H1 (cell line): ENCODE measurements around the gene CAMK2D. TPM values are rescaled to one million over a fixed set of nuclear protein-coding genes. Genes with fewer than 3 reads are reported as not detected.

Experiments
- CTCF ChIA-PET: fragments of 300-600 bp; sonication (Branson Sonifier 250); formaldehyde crosslinking; loops from one replicate; lab custom pipeline; 2021; ENCODE audit not compliant: partially characterized antibody; lab: Charles Lee
- POLR2A ChIA-PET: fragments of 300-600 bp; sonication (Branson Sonifier 250); formaldehyde crosslinking; loops from one replicate; lab custom pipeline; 2021; ENCODE audit warnings: inconsistent platforms; ENCODE audit not compliant: partially characterized antibody; lab: Charles Lee
- DNase-seq, 2 experiments: peaks; one replicate each; pipeline versions ENCODE4 v3.0.0 to v3.0.0-alpha.2; 2010 to 2022; ENCODE audit warnings: low spot score in 2 of 2, low read depth in 1 of 2, mixed read lengths in 1 of 2
- FAIRE-seq: peaks from 2 replicates; lab custom pipeline; 2011; peaks lifted over from hg19 to GRCh38; lab: Jason Lieb, UNC
- H2AFZ ChIP-seq: 2 replicates; pipeline ENCODE4 v1.8.1; 2012; ENCODE audit warnings: low read length, inconsistent platforms
- H2AK5ac ChIP-seq: 2 replicates; pipeline ENCODE4 v1.6.1; 2013; ENCODE audit warnings: low read depth, low read length
- H2BK120ac ChIP-seq: replicated peaks from 2 replicates; pipeline ENCODE3; 2013; ENCODE audit warnings: low read depth, low read length, inconsistent platforms
- H2BK12ac ChIP-seq: 2 replicates; pipeline ENCODE4 v1.6.1; 2013; ENCODE audit warnings: low read depth, low read length
- H2BK15ac ChIP-seq: 2 replicates; pipeline ENCODE4 v1.6.1; 2013; ENCODE audit warnings: low read length
- H2BK20ac ChIP-seq: 2 replicates; pipeline ENCODE4 v1.6.1; 2013; ENCODE audit warnings: low read length
- H2BK5ac ChIP-seq: 2 replicates; pipeline ENCODE4 v1.6.1; 2013; ENCODE audit warnings: low read depth, low read length
- H3K14ac ChIP-seq: 2 replicates; pipeline ENCODE4 v1.6.1; 2013; ENCODE audit warnings: inconsistent platforms; ENCODE audit not compliant: insufficient read length
- H3K18ac ChIP-seq: 2 replicates; pipeline ENCODE4 v1.6.1; 2013; ENCODE audit warnings: low read length; ENCODE audit errors: extremely low read depth
- H3K23ac ChIP-seq: 2 replicates; pipeline ENCODE4 v1.6.1; 2013; ENCODE audit warnings: inconsistent platforms; ENCODE audit not compliant: insufficient read length
- H3K23me2 ChIP-seq: 2 replicates; pipeline ENCODE4 v1.6.1; 2013; ENCODE audit warnings: low read depth, low read length
- H3K27ac ChIP-seq: 2 replicates; pipeline ENCODE4 v1.6.1; 2011; ENCODE audit warnings: low read depth, low read length, inconsistent platforms
- H3K27me3 ChIP-seq, 4 experiments: replicated peaks in 1 of 4; 1 replicate in 1 of 4; 2 replicates in 3 of 4; pipeline versions ENCODE4 v1.6.1 to v1.8.1; 2011 to 2013; ENCODE audit warnings: low read length in 3 of 4, mild to moderate bottlenecking in 3 of 4, inconsistent platforms in 2 of 4, mixed read lengths in 2 of 4, moderate library complexity in 1 of 4; ENCODE audit not compliant: control insufficient read depth in 3 of 4, insufficient read depth in 3 of 4; ENCODE audit errors: extremely low read depth in 1 of 4
- H3K36me3 ChIP-seq, 4 experiments: 2 replicates each; pipeline versions ENCODE4 v1.6.1 to v1.8.1; 2011 to 2013; ENCODE audit warnings: mild to moderate bottlenecking in 4 of 4, low read length in 3 of 4, moderate library complexity in 2 of 4, control low read depth in 1 of 4, inconsistent platforms in 1 of 4; ENCODE audit not compliant: insufficient read depth in 4 of 4, control insufficient read depth in 2 of 4
- H3K4ac ChIP-seq: replicated peaks from 2 replicates; pipeline ENCODE3; 2013; ENCODE audit warnings: low read length, low read depth, mixed read lengths, inconsistent platforms; ENCODE audit not compliant: insufficient read length
- H3K4me1 ChIP-seq, 4 experiments: replicated peaks in 1 of 4; 1 replicate in 1 of 4; 2 replicates in 3 of 4; pipeline versions ENCODE4 v1.6.1 to v1.8.1; 2011 to 2013; ENCODE audit warnings: low read length in 3 of 4, inconsistent platforms in 2 of 4, mixed read lengths in 1 of 4; ENCODE audit not compliant: insufficient read depth in 4 of 4, control insufficient read depth in 3 of 4
- H3K4me2 ChIP-seq, 2 experiments: 2 replicates each; pipeline versions ENCODE4 v1.6.1 to v1.8.1; 2011 to 2013; ENCODE audit warnings: low read depth in 2 of 2, low read length in 2 of 2, control low read depth in 1 of 2, inconsistent platforms in 1 of 2, mild to moderate bottlenecking in 1 of 2; ENCODE audit not compliant: insufficient read depth in 1 of 2
- H3K4me3 ChIP-seq, 4 experiments: fragments of 200-600, 300-600 bp in 1 of 4; sonication (generic), shearing (Covaris generic), sonication (Bioruptor Twin) in 1 of 4; 2 replicates each; pipeline versions ENCODE4 v1.5.1 to v1.8.1; 2011 to 2016; ENCODE audit warnings: low read length in 4 of 4, low read depth in 3 of 4, control low read depth in 2 of 4, inconsistent platforms in 2 of 4, mild to moderate bottlenecking in 2 of 4, mixed read lengths in 1 of 4, moderate library complexity in 1 of 4; ENCODE audit not compliant: insufficient read depth in 2 of 4; ENCODE audit errors: extremely low read depth in 1 of 4
- H3K56ac ChIP-seq: replicated peaks from 2 replicates; pipeline ENCODE3; 2013; ENCODE audit warnings: low read depth, mild to moderate bottlenecking, mixed read lengths, low read length, inconsistent platforms; ENCODE audit not compliant: insufficient read length
- H3K79me1 ChIP-seq: 2 replicates; pipeline ENCODE4 v1.6.1; 2013; ENCODE audit warnings: low read depth, low read length, control low read depth
- H3K79me2 ChIP-seq, 2 experiments: 2 replicates each; pipeline versions ENCODE4 v1.6.1 to v1.8.1; 2012 to 2013; ENCODE audit warnings: low read length in 2 of 2, mild to moderate bottlenecking in 2 of 2, inconsistent platforms in 1 of 2; ENCODE audit not compliant: insufficient read depth in 2 of 2, control insufficient read depth in 1 of 2
- H3K9ac ChIP-seq, 4 experiments: replicated peaks in 1 of 4; 1 replicate in 1 of 4; 2 replicates in 3 of 4; pipeline versions ENCODE4 v1.6.1 to v1.8.1; 2011 to 2013; ENCODE audit warnings: low read depth in 3 of 4, low read length in 3 of 4, control low read depth in 2 of 4, mild to moderate bottlenecking in 2 of 4, moderate library complexity in 2 of 4, inconsistent platforms in 1 of 4; ENCODE audit errors: extremely low read depth in 1 of 4
- H3K9me3 ChIP-seq, 2 experiments: 2 replicates each; pipeline versions ENCODE4 v1.6.1 to v1.8.1; 2012 to 2013; ENCODE audit warnings: mild to moderate bottlenecking in 2 of 2, moderate library complexity in 2 of 2, control low read depth in 1 of 2, inconsistent platforms in 1 of 2, low read depth in 1 of 2, low read length in 1 of 2, mixed read lengths in 1 of 2; ENCODE audit not compliant: insufficient read depth in 2 of 2
- H4K20me1 ChIP-seq, 2 experiments: replicated peaks in 1 of 2; 2 replicates each; pipeline versions ENCODE3 to v1.8.1; 2011 to 2013; ENCODE audit warnings: inconsistent platforms in 2 of 2, low read length in 2 of 2, mild to moderate bottlenecking in 1 of 2; ENCODE audit not compliant: insufficient read depth in 2 of 2, control insufficient read depth in 1 of 2
- H4K5ac ChIP-seq: 2 replicates; pipeline ENCODE4 v1.6.1; 2013; ENCODE audit warnings: low read length, low read depth, mixed read lengths, inconsistent platforms; ENCODE audit not compliant: insufficient read length
- H4K8ac ChIP-seq: 2 replicates; pipeline ENCODE4 v1.8.0; 2013; ENCODE audit warnings: mild to moderate bottlenecking, moderate library complexity, low read length, inconsistent platforms; ENCODE audit not compliant: insufficient read depth; ENCODE audit errors: extremely low read depth
- H4K91ac ChIP-seq: replicated peaks from 2 replicates; pipeline ENCODE3; 2013; ENCODE audit warnings: low read length, mixed read lengths, inconsistent platforms; ENCODE audit not compliant: insufficient read length
- ATF3 ChIP-seq: IDR thresholded peaks from 2 replicates; pipeline ENCODE4 v1.6.1; 2011; ENCODE audit warnings: low read depth, mild to moderate bottlenecking, low read length; ENCODE audit not compliant: insufficient read depth
- CBX8 ChIP-seq: fragments of 300-800, 300-1000 bp; sonication (generic); IDR thresholded peaks from 2 replicates; pipeline ENCODE4 v1.7.1; 2016; ENCODE audit warnings: low read depth, low read length, borderline replicate concordance
- EP300 ChIP-seq, 2 experiments: IDR thresholded peaks; 1 replicate in 1 of 2; 2 replicates in 1 of 2; pipeline ENCODE4 v1.6.1; 2011 to 2012; ENCODE audit warnings: low read depth in 2 of 2, low read length in 2 of 2, mild to moderate bottlenecking in 2 of 2, borderline replicate concordance in 1 of 2, inconsistent platforms in 1 of 2, moderate library complexity in 1 of 2
- GABPA ChIP-seq: IDR thresholded peaks from 2 replicates; pipeline ENCODE4 v1.6.1; 2011; ENCODE audit warnings: mild to moderate bottlenecking, low read length, moderate library complexity, borderline replicate concordance; ENCODE audit not compliant: insufficient read depth
- JUN ChIP-seq: IDR thresholded peaks from 2 replicates; pipeline ENCODE4 v1.6.1; 2011; ENCODE audit warnings: low read depth, mild to moderate bottlenecking, improper control_type of control experiment, low read length
- KDM1A ChIP-seq: fragments of 200-600, 300-600 bp; sonication (generic); IDR thresholded peaks from 2 replicates; pipeline ENCODE4 v1.7.1; 2016; ENCODE audit warnings: mild to moderate bottlenecking, low read length, borderline replicate concordance
- KDM4A ChIP-seq: IDR thresholded peaks from one replicate; pipeline ENCODE4 v1.7.1; 2012; ENCODE audit warnings: low read depth, mild to moderate bottlenecking, moderate library complexity, low read length, inconsistent platforms; ENCODE audit not compliant: severe bottlenecking
- POLR2AphosphoS5 ChIP-seq: IDR thresholded peaks from 2 replicates; pipeline ENCODE4 v1.6.1; 2011; ENCODE audit warnings: low read depth, low read length
- RFX5 ChIP-seq: IDR thresholded peaks from 2 replicates; pipeline ENCODE4 v1.6.1; 2011; ENCODE audit warnings: low read depth, low read length, improper control_type of control experiment, borderline replicate concordance
- SP4 ChIP-seq: IDR thresholded peaks from 2 replicates; pipeline ENCODE4 v1.6.1; 2012; ENCODE audit warnings: low read length, inconsistent platforms
- YY1 ChIP-seq: IDR thresholded peaks from 2 replicates; pipeline ENCODE4 v1.6.1; 2011; ENCODE audit warnings: low read depth, mild to moderate bottlenecking, low read length
- WGBS, 2 experiments: shearing (Covaris generic) in 1 of 2; methylation state at CpG; one replicate each; pipeline versions ENCODE4 v1.1.6 to v1.1.7; 2013 to 2015; ENCODE audit warnings: low lambda C conversion rate in 2 of 2, mixed read lengths in 2 of 2, inconsistent platforms in 1 of 2, low coverage in 1 of 2, missing lambda C conversion rate in 1 of 2; ENCODE audit not compliant: insufficient replicate concordance in 2 of 2, insufficient coverage in 1 of 2, insufficient read length in 1 of 2; ENCODE audit errors: extremely low coverage in 1 of 2, missing lambda C conversion rate in 1 of 2; 5-methylcytosine and 5-hydroxymethylcytosine counted together
- polyA plus RNA-seq, 7 experiments: library from polyadenylated mRNA; depleted of rRNA in 3 of 7; stranded (reverse) in 5 of 7; unstranded in 2 of 7; fragments of >200 nt in 5 of 7; fragments of 200-250 nt in 2 of 7; gene quantifications; 1 replicate in 5 of 7; 2 replicates in 1 of 7; 4 replicates in 1 of 7; pipeline versions ENCODE4 v1.2.1 to v1.2.3, GENCODE V29; 2011 to 2013; ENCODE audit warnings: missing spikeins in 2 of 7, mixed read lengths in 2 of 7
- total RNA-seq: library from RNA; stranded (reverse); fragmentation: NEBNext Ultra II Directional; extraction: Animal tissue kit (Norgen Biotek cat#: 25700); gene quantifications from 2 replicates; pipeline ENCODE4 v1.2.1, GENCODE V29; 2021

Gene CAMK2D
- total and polyA plus RNA-seq, 2 of the 8 experiments (the other 6 are each of a cell fraction or from before 2014, with no cell fraction given) = 3.2 to 7.0 TPM

GRCh38 chr4:113614414-113614813 is 147.1 kb downstream of the CAMK2D start:
- H3K79me1 ChIP-seq = no peaks in the 10 kb centered on the region
- 88% methylated on average over 2 of the region's 2 CpGs; no CpG with 5 or more reads in 1 of the 2 experiments for WGBS, 2 experiments
- H4K8ac ChIP-seq = no peak overlapping the region
- no peak overlapping the region for H4K91ac ChIP-seq
- FAIRE-seq (no peak), DNase-seq (no peak)
- no peak overlapping the region for H2BK15ac ChIP-seq
- H4K20me1 ChIP-seq = no peaks in the 10 kb centered on the region
- H3K9ac ChIP-seq = no peak overlapping the region
- ChIA-PET POLR2A (no interaction called here), CTCF (interaction anchor here (1.2 kb wide), 1 partner anchor 16 kb away, joined by 6 read pairs; no protein-coding TSS in a partner anchor)
- no peak overlapping the region for H3K18ac ChIP-seq
- no peaks in the 10 kb centered on the region for H3K36me3 ChIP-seq
- H3K27me3 ChIP-seq = peaks cover 0 to 1% (median 0%) of the 10 kb centered on the region in 4 experiments; a peak in 1 of 7 replicates
- H3K56ac ChIP-seq = no peak overlapping the region
- H2AK5ac ChIP-seq = no peak overlapping the region
- no peak overlapping the region for H3K4ac ChIP-seq
- no peak overlapping the region for H2BK20ac ChIP-seq
- no peaks in the 10 kb centered on the region; the same call in 1 of the 2 replicates for H3K23me2 ChIP-seq
- H3K23ac ChIP-seq = no peak overlapping the region
- no peaks in the 10 kb centered on the region for H3K4me1 ChIP-seq
- no peak overlapping the region for H2AFZ ChIP-seq
- no peak overlapping the region for H4K5ac ChIP-seq
- no peak overlapping the region for H3K14ac ChIP-seq
- no peak overlapping the region for H3K27ac ChIP-seq
- H2BK12ac ChIP-seq = no peak overlapping the region
- no peak overlapping the region for H2BK120ac ChIP-seq
- H3K79me2 ChIP-seq = no peaks in the 10 kb centered on the region
- no peak overlapping the region for H2BK5ac ChIP-seq
- H3K4me2 ChIP-seq = no peak overlapping the region
- H3K4me3 ChIP-seq = no peak overlapping the region
- H3K9me3 ChIP-seq = no peaks in the 10 kb centered on the region
- TF ChIP-seq KDM1A = no peak
- no peak for TF ChIP-seq JUN
- no peak for TF ChIP-seq GABPA
- TF ChIP-seq SP4 = no peak
- no peak for TF ChIP-seq YY1
- TF ChIP-seq RFX5 = no peak
- TF ChIP-seq ATF3 = no peak
- TF ChIP-seq EP300 (IDR thresholded peaks at IDR 0.05; ENCODE audit: borderline replicate concordance in 1 of 2, low read depth in 2 of 2, low read length in 2 of 2) = no peak
- no peak for TF ChIP-seq CBX8
- TF ChIP-seq KDM4A = no peak
- no peak for TF ChIP-seq POLR2AphosphoS5
